HG02973 (cell line): ENCODE results near the gene ASTN2.

ENCODE experiments used
- ATAC-seq: cut with Tn5 transposase; IDR thresholded peaks from one replicate; pipeline ENCODE4 v1.9.1; 2021; ENCODE audit warnings: moderate library complexity; ENCODE audit not compliant: unreplicated experiment

ASTN2 gene

GRCh38 chr9:117368684-117369230 is 46.1 kb downstream of the ASTN2 start:
- no peak for ATAC-seq

DNA sequence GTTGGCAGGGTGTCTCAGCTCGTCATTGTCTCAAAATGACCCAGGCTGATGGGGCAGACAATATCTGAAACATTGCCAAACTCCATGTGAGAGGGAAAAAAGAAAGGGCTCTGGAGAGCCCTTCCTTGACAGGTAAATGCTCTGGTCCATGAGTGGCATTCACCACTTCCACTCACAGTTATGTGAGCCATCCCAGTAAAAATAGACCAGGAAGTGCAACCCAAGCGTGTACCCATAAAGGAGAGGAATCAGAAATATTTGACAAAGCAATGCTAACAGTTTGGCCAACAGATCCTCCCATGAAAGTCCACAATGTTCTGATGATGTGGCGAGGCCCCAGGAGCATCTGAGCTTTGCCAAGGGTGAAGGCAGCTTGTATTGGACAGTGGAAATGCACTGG is 49.4 kb downstream of the ASTN2 start:
- ATAC-seq = no peak

DNA sequence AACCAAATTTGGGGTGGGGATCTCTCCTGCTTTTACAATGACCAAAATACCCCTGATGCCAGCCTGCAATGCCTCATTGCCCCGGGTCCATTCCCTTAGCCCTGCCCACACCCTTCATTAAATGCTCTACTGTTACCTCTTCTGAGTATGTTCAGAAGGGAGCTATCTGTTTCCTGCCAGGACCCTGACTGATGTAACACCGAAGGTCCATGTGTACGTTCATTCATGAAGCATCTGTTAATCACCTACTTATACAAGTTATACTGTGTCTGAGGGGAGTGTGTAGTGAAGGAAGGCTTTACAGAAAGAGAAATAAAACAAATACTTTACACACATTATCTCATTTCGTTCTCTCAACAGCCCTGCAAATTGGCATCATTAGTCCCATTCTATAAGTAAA is 51.9 kb downstream of the ASTN2 start:
- no peak for ATAC-seq

- ATAC-seq = no peak
Observed at GRCh38 chr9:117359910-117360309, 54.9 kb downstream of the ASTN2 start.

GRCh38 chr9:117355542-117355941 is 59.3 kb downstream of the ASTN2 start:
- no peak for ATAC-seq

DNA sequence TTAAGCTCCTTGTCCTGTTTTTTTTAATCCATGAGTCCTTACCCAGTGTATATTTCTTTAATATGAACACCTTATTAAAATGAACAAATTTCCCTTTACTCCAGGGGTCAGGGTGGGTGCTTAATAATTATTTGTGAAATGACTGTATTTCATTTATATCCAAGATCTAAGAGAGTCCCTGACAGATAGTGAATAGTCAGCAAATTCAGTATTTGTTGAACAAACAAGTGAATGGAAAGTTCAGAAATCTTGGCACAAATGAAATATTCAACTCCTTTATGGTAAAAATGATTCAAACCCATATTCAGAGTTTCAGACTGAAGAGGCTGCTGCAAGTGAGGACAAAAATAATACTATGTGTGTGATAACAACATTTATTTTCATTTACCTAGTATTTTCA is 59.9 kb downstream of the ASTN2 start:
- no peak for ATAC-seq

GRCh38 chr9:117354244-117354847 is 60.5 kb downstream of the ASTN2 start:
- ATAC-seq = no peak

GRCh38 chr9:117344892-117345660 is 69.8 kb downstream of the ASTN2 start:
- no peak for ATAC-seq

DNA sequence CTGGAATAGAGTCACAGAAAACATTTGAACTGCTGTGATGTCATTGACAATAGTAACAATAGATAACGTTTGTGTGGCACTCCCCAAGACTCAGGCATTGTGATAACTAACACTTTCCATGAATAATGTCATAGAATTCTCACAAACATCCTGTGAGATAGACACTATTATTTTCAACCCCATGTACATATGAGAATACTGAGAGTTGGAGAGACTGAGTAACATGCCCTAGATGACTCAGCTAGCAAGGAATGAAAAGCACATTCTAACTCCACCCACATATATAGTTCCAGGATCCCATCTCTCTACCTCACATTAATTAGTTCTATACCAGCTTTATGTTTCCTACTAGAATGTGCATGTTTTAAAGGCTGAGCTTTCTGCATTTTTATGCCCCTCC is 71.4 kb downstream of the ASTN2 start:
- ATAC-seq = no peak

DNA sequence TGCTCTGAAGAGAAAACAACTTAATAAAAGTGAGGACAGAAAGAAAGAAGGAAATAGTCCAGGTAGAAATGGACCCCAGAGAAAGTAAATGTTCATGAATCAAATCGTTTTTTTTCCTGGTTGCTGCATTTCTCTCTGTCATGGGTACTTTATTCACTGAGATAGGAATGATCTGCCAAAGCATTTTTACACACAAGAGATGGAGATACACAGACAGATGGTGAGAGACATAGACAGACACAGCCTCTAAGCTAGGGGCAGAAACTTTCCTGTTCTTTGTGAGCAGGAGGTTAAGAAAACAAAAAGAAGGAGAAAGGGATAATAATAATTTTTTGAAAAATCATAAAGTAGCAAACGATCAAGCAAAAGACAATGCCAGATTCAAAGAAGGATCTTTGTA is 73.7 kb downstream of the ASTN2 start:
- ATAC-seq = no peak

GRCh38 chr9:117340422-117340821 is 74.4 kb downstream of the ASTN2 start:
- ATAC-seq = no peak

DNA sequence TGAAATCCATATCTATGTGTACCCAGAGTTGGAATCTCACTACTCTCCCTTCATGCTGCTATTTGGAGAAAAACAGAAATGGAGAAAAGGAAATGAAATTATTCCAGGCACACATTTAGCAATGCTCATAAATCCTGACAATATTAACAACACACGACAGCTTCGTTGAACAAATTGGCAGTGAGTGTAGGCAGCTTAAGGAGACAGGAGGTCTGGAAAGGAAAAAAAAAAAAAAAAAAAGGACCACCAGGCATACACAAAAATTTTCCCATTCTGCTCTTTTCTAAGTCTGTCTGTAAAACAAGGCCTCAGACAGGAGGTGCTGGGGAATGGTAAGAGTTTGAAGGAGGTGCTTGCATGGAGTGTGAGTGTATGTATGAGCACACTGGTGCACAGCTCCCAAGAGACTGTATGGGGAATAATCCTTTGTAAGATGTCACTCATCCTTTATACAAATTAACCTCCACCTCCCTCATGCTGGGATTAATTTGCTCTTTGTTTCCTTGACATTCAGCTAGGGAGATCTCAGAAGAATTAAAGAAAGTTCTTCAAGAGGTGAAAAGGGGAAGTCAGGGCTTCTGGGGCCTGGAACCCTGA is 78.9 kb downstream of the ASTN2 start:
- ATAC-seq = no peak

- ATAC-seq = no peak
Observed at GRCh38 chr9:117334101-117334500, 80.8 kb downstream of the ASTN2 start.

- no peak for ATAC-seq
Observed at GRCh38 chr9:117325831-117326230, 89.0 kb downstream of the ASTN2 start.

DNA sequence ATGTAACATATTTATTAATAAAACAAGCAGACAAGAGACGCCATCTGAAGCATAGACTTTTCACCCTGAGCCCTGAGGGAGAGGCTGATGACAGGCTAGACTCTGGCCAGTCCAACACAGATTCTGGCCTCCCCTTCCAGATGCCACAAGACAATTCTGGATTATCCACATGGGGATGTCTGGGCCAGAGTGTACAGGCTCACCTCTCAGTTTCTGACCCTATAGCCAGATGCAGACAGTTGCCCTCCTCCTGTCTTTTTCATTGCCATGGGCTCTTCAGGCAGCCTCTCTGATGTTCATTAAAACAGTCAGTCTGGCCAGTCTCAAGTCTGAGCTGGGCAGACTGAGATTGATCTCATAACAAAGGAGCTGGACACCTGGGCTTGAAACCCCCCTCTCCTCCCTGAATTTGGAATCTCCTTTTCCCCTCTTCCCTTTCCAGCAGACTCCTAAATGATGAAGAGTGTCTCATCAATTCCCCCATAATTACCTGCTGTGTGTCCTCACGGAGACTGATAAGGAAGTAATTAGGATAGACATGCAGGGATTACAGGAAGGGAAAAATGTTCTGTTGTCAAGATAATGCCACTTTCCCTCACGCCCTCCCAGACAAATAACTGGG is 89.6 kb downstream of the ASTN2 start:
- ATAC-seq = no peak

DNA sequence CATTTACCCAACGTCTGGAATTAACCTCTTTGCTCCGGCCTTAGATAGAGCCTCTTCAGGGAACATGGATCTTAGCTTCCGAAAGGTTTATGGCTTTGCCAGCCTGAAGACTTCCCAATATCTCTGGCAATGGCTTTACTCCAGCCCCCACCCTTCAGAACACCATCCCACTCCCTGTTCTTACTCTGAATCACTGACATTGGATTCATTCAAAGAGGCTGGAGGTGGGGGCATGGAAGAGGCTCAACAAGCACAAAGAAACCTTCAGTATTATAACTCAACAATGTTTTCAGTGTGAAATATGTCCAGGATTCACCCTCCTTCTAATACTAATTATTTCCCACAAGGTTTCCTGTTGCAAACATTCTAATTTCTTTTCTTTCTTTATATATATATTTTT is 91.5 kb downstream of the ASTN2 start:
- no peak for ATAC-seq

- ATAC-seq = no peak
Observed at GRCh38 chr9:117317192-117317591, 97.7 kb downstream of the ASTN2 start.

- ATAC-seq = no peak
Observed at GRCh38 chr9:117315236-117315635, 99.6 kb downstream of the ASTN2 start.

GRCh38 chr9:117313989-117314388 is 100.9 kb downstream of the ASTN2 start:
- ATAC-seq = no peak

- ATAC-seq = no peak
Observed at GRCh38 chr9:117307701-117308100, 107.2 kb downstream of the ASTN2 start.

GRCh38 chr9:117306032-117306431 is 108.8 kb downstream of the ASTN2 start:
- ATAC-seq = no peak

DNA sequence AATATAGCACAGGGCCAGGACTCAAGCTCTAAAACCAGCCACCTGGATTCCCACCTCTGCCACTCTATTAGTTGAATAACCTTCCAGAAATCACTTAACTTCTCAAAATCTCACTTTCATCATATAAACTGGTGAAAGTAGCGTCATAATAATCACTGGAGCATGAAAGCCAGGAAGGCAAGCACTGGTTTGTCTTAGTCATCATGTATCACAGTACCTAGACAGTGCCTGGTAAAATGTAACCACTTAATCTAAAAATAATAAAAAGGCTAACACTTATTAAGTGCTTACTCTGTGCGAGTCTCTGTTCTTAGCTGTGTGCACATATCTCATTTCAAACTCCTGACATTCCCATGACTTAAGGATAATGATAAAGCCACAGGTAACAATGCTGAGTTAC is 109.4 kb downstream of the ASTN2 start:
- ATAC-seq = no peak
